ENCODE measurements around the gene CCDC196. TPM values are rescaled to one million over a fixed set of nuclear protein-coding genes. Genes with fewer than 3 reads are reported as not detected.

CCDC196 gene
- total RNA-seq, 1 experiment from 2014 or later: not detected

DNA sequence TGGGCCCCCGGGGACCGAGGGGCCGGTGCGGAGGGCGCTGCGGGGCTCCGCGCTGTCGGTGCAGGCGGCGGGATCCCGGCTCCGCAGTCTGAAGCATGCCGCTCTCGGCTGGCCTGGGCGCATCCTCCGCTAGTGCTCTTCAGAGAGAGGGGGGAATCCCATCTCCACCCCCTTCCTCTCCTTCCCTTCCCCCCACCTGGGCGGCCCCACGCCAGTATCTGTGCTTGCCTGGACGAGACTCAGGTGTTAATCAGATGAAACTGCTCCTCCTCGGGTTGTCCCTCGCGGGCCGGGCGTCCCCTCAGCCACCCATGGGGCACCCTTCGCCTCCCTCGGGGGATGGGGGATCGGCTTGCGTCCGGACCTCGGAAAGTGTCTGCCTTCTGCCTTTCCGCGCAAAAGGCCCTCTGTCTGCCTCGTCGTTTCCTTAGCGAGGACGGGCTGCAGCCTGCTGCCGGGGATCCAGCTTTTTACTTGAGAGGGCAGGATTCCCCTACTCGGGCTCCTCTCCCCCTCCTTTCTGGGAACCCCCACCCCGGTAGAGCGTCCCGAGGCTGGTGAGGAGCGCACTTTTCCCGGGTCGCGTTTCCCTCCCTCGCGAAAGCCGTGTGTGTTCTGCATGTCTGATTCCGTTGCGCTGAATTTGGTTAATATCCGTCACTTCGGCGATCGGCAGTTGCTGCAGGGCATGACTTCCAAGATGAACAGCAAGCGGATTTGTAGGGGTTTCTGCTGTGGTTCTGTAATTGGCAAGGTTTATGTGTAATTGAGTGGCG lies 22.9 kb downstream of the CCDC196 start:
- POLR2A ChIA-PET: interaction anchor here (0.6 kb wide), 1 partner anchor 10 kb away, joined by 3 read pairs; no protein-coding TSS in a partner anchor
- Mint-ChIP-seq H3K27me3 (ENCODE audit: insufficient read depth, unreplicated experiment) (peaks cover 14% of the 10 kb centered on the region), H3K4me1 (ENCODE audit: low read depth, unreplicated experiment) (peaks cover 9% of the 10 kb centered on the region), H3K36me3 (ENCODE audit: insufficient read depth, unreplicated experiment) (no peaks in the 10 kb centered on the region), H3K27ac (ENCODE audit: unreplicated experiment) (peak overlapping the region; percentile 64), H3K4me3 (ENCODE audit: unreplicated experiment) (peak overlapping the region; percentile 92), H3K9me3 (ENCODE audit: unreplicated experiment) (no peaks in the 10 kb centered on the region)
- no peaks in the 10 kb centered on the region for H3K4me1 ChIP-seq
- intact Hi-C loops (cut with micrococcal nuclease; ENCODE audit: unreplicated experiment): loop anchor here (5.0 kb wide), 1 partner anchor 152 kb away; no protein-coding TSS in a partner anchor
- CTCF ChIA-PET: interaction anchor here (0.6 kb wide), 2 partner anchors 19 to 273 kb away, joined by 3 to 4 read pairs; no protein-coding TSS in a partner anchor
- no peaks in the 10 kb centered on the region for H3K9me3 ChIP-seq
- H3K27me3 ChIP-seq (replicated peaks; ENCODE audit: control insufficient read depth, insufficient read depth, low read length): no peaks in the 10 kb centered on the region
- no peaks in the 10 kb centered on the region for H3K36me3 ChIP-seq (ENCODE audit: control insufficient read depth, insufficient read depth, low read length)
- DNase-seq: peak; percentile 25 to 41
- BruUV-seq (replicated peaks): no TSS peak
- no peak for TF ChIP-seq CTCF (IDR thresholded peaks at IDR 0.05; ENCODE audit: insufficient read depth in 1 of 2, low read depth in 1 of 2, low read length in 1 of 2, severe bottlenecking in 1 of 2, unreplicated experiment in 1 of 2)
- peak overlapping the region; percentile 64 for H3K4me3 ChIP-seq (ENCODE audit: low read depth, low read length)

DNA sequence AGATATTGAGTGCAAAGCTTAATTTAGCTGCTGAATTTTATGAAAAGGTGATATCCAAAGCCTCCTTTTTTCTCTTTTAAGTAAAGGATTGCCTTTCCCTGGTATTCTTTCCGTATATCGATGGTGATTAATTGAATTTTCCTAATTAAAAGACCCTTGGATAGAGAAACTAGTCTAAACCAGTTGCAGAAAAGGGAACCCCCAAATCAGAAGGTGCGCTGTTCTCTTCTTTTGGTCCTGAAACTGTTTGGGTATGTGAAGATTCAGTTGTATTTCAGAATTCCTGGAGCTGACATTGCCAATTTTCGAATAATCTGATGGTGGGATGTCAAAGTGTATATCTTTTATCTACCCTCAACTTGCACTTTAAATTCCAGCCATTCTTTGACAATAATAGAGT lies 23.7 kb downstream of the CCDC196 start:
- TSS peak; percentile 28 for BruUV-seq (replicated peaks)

DNA sequence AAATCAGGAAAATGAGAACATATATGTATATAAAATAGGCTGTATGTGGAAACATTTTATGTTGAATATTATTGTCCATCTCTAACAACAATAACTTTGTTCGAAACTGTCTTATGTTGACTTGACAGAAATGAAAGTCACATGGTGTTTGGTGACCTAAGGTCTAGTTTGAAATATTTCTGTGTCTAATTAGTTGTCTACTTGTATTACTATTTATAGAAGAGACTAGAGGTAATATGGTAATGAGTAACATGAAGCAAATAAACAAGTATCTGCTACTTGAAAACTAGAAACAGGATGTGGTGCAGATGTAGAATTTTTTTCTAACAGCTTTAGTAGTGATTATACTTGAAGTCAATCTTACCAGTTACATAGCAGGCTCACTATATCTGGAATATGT lies 25.7 kb downstream of the CCDC196 start:
- Histone ChIP-seq H3K27me3 (replicated peaks; ENCODE audit: control insufficient read depth, insufficient read depth, low read length) (no peaks in the 10 kb centered on the region), H3K4me3 (ENCODE audit: low read depth, low read length) (no peak overlapping the region), H3K4me1 (no peaks in the 10 kb centered on the region), H3K9me3 (no peaks in the 10 kb centered on the region), H3K36me3 (ENCODE audit: control insufficient read depth, insufficient read depth, low read length) (no peaks in the 10 kb centered on the region)
- no peak for TF ChIP-seq CTCF (IDR thresholded peaks at IDR 0.05; ENCODE audit: insufficient read depth in 1 of 2, low read depth in 1 of 2, low read length in 1 of 2, severe bottlenecking in 1 of 2, unreplicated experiment in 1 of 2)
- Mint-ChIP-seq H3K36me3 (ENCODE audit: insufficient read depth, unreplicated experiment) (no peaks in the 10 kb centered on the region), H3K9me3 (ENCODE audit: unreplicated experiment) (no peaks in the 10 kb centered on the region), H3K4me3 (ENCODE audit: unreplicated experiment) (no peak overlapping the region), H3K4me1 (ENCODE audit: low read depth, unreplicated experiment) (peaks cover 9% of the 10 kb centered on the region), H3K27ac (ENCODE audit: unreplicated experiment) (no peak overlapping the region), H3K27me3 (ENCODE audit: insufficient read depth, unreplicated experiment) (peaks cover 14% of the 10 kb centered on the region)
- BruUV-seq (replicated peaks): no TSS peak
- ChIA-PET POLR2A (no interaction called here), CTCF (no interaction called here)
- no peak for DNase-seq
- intact Hi-C loops (cut with micrococcal nuclease; ENCODE audit: unreplicated experiment): no loop called here

More for the DNA sequence above, 23.7 kb downstream of the CCDC196 start:
- Histone ChIP-seq H3K9me3 (no peaks in the 10 kb centered on the region), H3K27me3 (replicated peaks; ENCODE audit: control insufficient read depth, insufficient read depth, low read length) (no peaks in the 10 kb centered on the region), H3K4me1 (no peaks in the 10 kb centered on the region), H3K4me3 (ENCODE audit: low read depth, low read length) (no peak overlapping the region; the same call in 1 of the 2 replicates), H3K36me3 (ENCODE audit: control insufficient read depth, insufficient read depth, low read length) (no peaks in the 10 kb centered on the region)
- peaks cover 14% of the 10 kb centered on the region for H3K27me3 Mint-ChIP-seq (ENCODE audit: insufficient read depth, unreplicated experiment)
- intact Hi-C loops (cut with micrococcal nuclease; ENCODE audit: unreplicated experiment): loop anchor here (5.0 kb wide), 1 partner anchor 153 kb away; no protein-coding TSS in a partner anchor
- H3K36me3 Mint-ChIP-seq (ENCODE audit: insufficient read depth, unreplicated experiment): no peaks in the 10 kb centered on the region
- H3K4me3 Mint-ChIP-seq (ENCODE audit: unreplicated experiment): peak overlapping the region; percentile 92
- no peaks in the 10 kb centered on the region for H3K9me3 Mint-ChIP-seq (ENCODE audit: unreplicated experiment)
- peaks cover 9% of the 10 kb centered on the region for H3K4me1 Mint-ChIP-seq (ENCODE audit: low read depth, unreplicated experiment)
- no peak for TF ChIP-seq CTCF (IDR thresholded peaks at IDR 0.05; ENCODE audit: insufficient read depth in 1 of 2, low read depth in 1 of 2, low read length in 1 of 2, severe bottlenecking in 1 of 2, unreplicated experiment in 1 of 2)
- no peak for DNase-seq
- H3K27ac Mint-ChIP-seq (ENCODE audit: unreplicated experiment): no peak overlapping the region
- ChIA-PET CTCF (no interaction called here), POLR2A (no interaction called here)
